BJ (cell line): ENCODE results near the gene SUPT3H. TPM values are rescaled to one million over a fixed set of nuclear protein-coding genes. Genes with fewer than 3 reads are reported as not detected.

Experiments used
- CTCF ChIA-PET: fragments of 350-600 bp; formaldehyde crosslinking; extraction: SDS; loops from one replicate; lab custom pipeline; 2021; ENCODE audit warnings: antibody characterized with exemption, inconsistent platforms; lab: Yijun Ruan, JAX
- POLR2A ChIA-PET: fragments of 300-600 bp; sonication (Branson Sonifier 250); formaldehyde crosslinking; extraction: SDS; loops from one replicate; lab custom pipeline; 2021; ENCODE audit warnings: antibody characterized with exemption; lab: Charles Lee
- DNase-seq: peaks from one replicate; pipeline ENCODE4 v3.0.0-alpha.2; 2011; ENCODE audit warnings: low read depth
- H3K27me3 ChIP-seq: 2 replicates; pipeline ENCODE4 v1.6.0; 2011; ENCODE audit warnings: low read length; ENCODE audit not compliant: control insufficient read depth, insufficient read depth
- H3K36me3 ChIP-seq: 2 replicates; pipeline ENCODE4 v1.5.1; 2011; ENCODE audit warnings: low read length; ENCODE audit not compliant: control insufficient read depth, insufficient read depth
- H3K4me3 ChIP-seq: 2 replicates; pipeline ENCODE4 v1.5.1; 2011; ENCODE audit warnings: low read depth, mild to moderate bottlenecking, control low read depth, low read length
- polyA plus RNA-seq: library from polyadenylated mRNA; depleted of rRNA; stranded (reverse); fragments of >200 nt; gene quantifications from 2 replicates; pipeline ENCODE4 v1.2.3, GENCODE V29; 2011
- TF ChIP-seq, protein P1 (sequence below): IDR thresholded peaks from 2 replicates; pipeline ENCODE4 v1.5.1; 2011; ENCODE audit warnings: low read depth, mild to moderate bottlenecking, control low read depth, inconsistent platforms, low read length, moderate library complexity; ENCODE audit not compliant: insufficient read depth

Gene SUPT3H
- polyA plus RNA-seq, 1 experiment, result 7.8 TPM

DNA sequence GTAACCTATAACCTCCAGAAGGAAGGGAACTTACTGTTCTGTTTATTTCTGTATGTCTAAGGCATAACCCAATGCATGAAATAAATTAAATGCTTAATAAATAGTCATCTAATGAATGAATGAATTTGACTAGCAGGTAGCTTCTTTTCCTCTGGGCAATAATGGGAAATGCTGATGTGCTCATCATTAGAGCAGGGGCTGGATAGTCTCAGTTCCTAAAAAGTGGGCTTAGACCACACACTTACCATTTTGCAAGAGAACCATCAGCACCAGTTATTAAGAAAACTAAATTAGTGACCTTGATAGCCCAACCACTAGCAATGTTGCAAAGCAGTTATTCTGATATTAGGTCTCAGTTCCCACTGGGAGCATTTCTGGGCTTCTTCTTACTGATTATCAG lies 540.5 kb downstream of the SUPT3H start:
- H3K4me3 ChIP-seq, result no peak overlapping the region
- no peaks in the 10 kb centered on the region for H3K36me3 ChIP-seq
- POLR2A ChIA-PET, result no interaction called here
- H3K27me3 ChIP-seq, result no peaks in the 10 kb centered on the region
- TF ChIP-seq, protein P1, sequence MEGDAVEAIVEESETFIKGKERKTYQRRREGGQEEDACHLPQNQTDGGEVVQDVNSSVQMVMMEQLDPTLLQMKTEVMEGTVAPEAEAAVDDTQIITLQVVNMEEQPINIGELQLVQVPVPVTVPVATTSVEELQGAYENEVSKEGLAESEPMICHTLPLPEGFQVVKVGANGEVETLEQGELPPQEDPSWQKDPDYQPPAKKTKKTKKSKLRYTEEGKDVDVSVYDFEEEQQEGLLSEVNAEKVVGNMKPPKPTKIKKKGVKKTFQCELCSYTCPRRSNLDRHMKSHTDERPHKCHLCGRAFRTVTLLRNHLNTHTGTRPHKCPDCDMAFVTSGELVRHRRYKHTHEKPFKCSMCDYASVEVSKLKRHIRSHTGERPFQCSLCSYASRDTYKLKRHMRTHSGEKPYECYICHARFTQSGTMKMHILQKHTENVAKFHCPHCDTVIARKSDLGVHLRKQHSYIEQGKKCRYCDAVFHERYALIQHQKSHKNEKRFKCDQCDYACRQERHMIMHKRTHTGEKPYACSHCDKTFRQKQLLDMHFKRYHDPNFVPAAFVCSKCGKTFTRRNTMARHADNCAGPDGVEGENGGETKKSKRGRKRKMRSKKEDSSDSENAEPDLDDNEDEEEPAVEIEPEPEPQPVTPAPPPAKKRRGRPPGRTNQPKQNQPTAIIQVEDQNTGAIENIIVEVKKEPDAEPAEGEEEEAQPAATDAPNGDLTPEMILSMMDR, result no peak
- CTCF ChIA-PET, result interaction anchor here (1.0 kb wide), 1 partner anchor 181 kb away, joined by 3 read pairs; no protein-coding TSS in a partner anchor
- no peak for DNase-seq

DNA sequence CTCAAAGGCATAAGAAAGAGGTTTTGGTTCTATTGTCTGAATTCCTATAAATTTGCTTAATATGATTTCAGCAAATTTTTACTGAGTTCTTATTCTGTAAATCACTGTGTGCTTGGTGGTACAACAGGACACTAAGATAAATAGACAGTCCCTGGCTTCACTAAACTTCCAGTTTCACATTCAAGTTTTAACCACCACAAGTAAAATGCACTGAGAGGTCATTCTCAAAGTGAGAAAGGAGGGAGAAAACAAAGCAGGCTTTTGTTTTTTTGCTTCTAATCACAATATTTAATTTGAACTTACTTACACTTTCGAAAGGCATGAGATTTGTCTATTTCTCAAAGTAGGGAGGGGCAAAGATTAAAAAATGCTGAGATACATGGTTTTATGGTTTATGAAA lies 544.5 kb downstream of the SUPT3H start:
- ChIA-PET POLR2A (no interaction called here), CTCF (no interaction called here)
- no peak for DNase-seq
- Histone ChIP-seq H3K4me3 (no peak overlapping the region), H3K27me3 (no peaks in the 10 kb centered on the region), H3K36me3 (no peaks in the 10 kb centered on the region)
- TF ChIP-seq, protein P1, result no peak

DNA sequence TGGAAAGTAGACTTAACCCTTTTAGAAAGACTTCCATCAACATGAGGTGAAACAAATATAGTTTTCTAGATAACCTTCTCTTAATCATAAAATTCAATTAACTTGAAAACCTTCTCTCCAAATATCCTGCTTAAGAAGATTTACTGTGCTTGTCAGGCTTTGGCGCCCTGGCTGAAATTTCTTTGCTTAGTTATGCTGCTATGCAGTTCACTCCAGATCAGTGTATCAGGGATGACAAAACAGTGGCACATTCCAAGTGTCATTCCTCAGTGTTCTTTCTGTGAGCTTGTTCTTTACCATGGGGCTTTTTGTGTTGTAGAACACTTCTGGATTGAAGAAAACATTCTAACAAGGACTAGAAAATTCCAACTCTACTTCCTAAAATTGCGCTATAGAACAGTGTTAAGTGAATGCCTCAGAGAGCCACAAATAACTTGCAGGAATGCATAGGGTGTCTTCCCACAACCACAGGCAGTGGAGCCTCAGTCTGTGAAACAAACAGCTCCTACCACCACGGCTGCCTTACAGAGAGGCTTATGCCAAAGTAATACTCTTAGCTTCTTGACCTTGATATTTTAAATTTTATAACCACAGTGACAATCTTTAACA lies 546.6 kb downstream of the SUPT3H start:
- H3K4me3 ChIP-seq, result no peak overlapping the region
- DNase-seq, result no peak

DNA sequence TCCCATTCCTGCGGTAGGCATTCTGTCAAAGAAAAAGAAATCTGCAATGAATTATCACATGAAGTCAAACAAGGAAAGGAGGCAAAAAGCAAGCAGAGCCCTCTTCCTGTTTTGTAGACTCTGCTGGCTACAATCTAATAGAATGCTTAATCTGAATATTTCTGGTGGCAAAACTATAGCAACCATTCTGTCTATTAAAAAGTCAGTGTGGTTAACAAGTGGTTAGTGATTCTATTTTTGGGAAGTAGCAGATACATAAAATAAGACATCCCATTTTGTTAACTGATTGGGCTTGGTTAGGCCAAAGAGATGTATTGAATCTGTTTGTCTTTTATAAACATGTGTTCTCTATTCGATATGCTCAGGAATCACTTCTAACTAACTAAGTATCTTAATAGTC lies 547.9 kb downstream of the SUPT3H start:
- H3K4me3 ChIP-seq, result no peak overlapping the region
- TF ChIP-seq, protein P1, result no peak
- POLR2A ChIA-PET, result no interaction called here
- H3K27me3 ChIP-seq, result no peaks in the 10 kb centered on the region
- CTCF ChIA-PET, result no interaction called here
- no peaks in the 10 kb centered on the region for H3K36me3 ChIP-seq
- no peak for DNase-seq

More for the DNA sequence above, 546.6 kb downstream of the SUPT3H start:
- CTCF ChIA-PET, result no interaction called here
- Histone ChIP-seq H3K27me3 (no peaks in the 10 kb centered on the region), H3K36me3 (no peaks in the 10 kb centered on the region)
- TF ChIP-seq, protein P1, result no peak
- POLR2A ChIA-PET, result interaction anchor here (0.6 kb wide), 1 partner anchor 12 kb away, joined by 3 read pairs; no protein-coding TSS in a partner anchor

DNA sequence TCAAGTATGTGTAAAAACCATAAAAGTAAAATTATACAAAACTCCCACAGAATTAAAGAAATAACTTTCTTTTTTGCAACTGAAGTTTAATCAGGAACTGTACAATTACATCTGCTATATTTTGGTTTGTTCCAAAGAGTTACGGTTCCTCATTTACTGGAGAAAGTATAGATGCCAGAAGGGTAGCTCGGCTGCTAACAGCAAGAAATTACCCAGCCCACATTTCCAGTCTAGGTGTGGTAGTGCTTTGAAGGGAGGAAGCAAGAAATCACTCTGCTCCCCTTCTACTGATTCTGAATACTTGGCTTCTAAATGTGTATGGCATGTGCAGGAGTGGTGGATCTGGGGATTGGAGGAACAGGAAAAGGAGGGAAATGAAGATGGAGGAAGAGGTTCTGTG lies 549.0 kb downstream of the SUPT3H start:
- Histone ChIP-seq H3K27me3 (no peaks in the 10 kb centered on the region), H3K4me3 (no peak overlapping the region), H3K36me3 (no peaks in the 10 kb centered on the region)
- no peak for DNase-seq
- ChIA-PET POLR2A (no interaction called here), CTCF (no interaction called here)
- TF ChIP-seq, protein P1, result no peak
